ENCODE data around the gene SRPK3. TPM values are rescaled to one million over a fixed set of nuclear protein-coding genes. Genes with fewer than 3 reads are reported as not detected.

The SRPK3 gene
- total and polyA plus RNA-seq, 2 experiments from 2014 or later = 0.71 TPM; not detected in 1

- H3K27ac ChIP-seq = no peak overlapping the region
- H3K36me3 ChIP-seq = no peaks in the 10 kb centered on the region
- H3K9me3 ChIP-seq (ENCODE audit: low read depth) = no peaks in the 10 kb centered on the region
- no peak for TF ChIP-seq CTCF (IDR thresholded peaks at IDR 0.05; ENCODE audit: low read depth, low read length)
- no peak overlapping the region for H3K4me3 ChIP-seq
- H3K27me3 ChIP-seq = no peaks in the 10 kb centered on the region
- no peaks in the 10 kb centered on the region for H3K4me1 ChIP-seq (ENCODE audit: low read depth)
- DNase-seq (ENCODE audit: low read depth in 1 of 2, low spot score in 1 of 2) = no peak
Observed at GRCh38 chrX:153774576-153775292, 6.1 kb upstream of the SRPK3 start.

GRCh38 chrX:153775293-153776119 is 5.3 kb upstream of the SRPK3 start:
- H3K4me1 ChIP-seq (ENCODE audit: low read depth) = no peaks in the 10 kb centered on the region
- DNase-seq (ENCODE audit: low read depth in 1 of 2, low spot score in 1 of 2) = no peak
- H3K27me3 ChIP-seq = no peaks in the 10 kb centered on the region
- H3K4me3 ChIP-seq = no peak overlapping the region
- no peaks in the 10 kb centered on the region for H3K9me3 ChIP-seq (ENCODE audit: low read depth)
- H3K27ac ChIP-seq = no peak overlapping the region
- no peak for TF ChIP-seq CTCF (IDR thresholded peaks at IDR 0.05; ENCODE audit: low read depth, low read length)
- no peaks in the 10 kb centered on the region for H3K36me3 ChIP-seq

GRCh38 chrX:153776120-153776599 is 4.7 kb upstream of the SRPK3 start:
- H3K4me1 ChIP-seq (ENCODE audit: low read depth) = no peaks in the 10 kb centered on the region
- TF ChIP-seq CTCF (IDR thresholded peaks at IDR 0.05; ENCODE audit: low read depth, low read length) = no peak
- no peak overlapping the region for H3K4me3 ChIP-seq
- no peak for DNase-seq (ENCODE audit: low read depth in 1 of 2, low spot score in 1 of 2)
- H3K36me3 ChIP-seq = no peaks in the 10 kb centered on the region
- no peak overlapping the region for H3K27ac ChIP-seq
- no peaks in the 10 kb centered on the region for H3K27me3 ChIP-seq
- H3K9me3 ChIP-seq (ENCODE audit: low read depth) = no peaks in the 10 kb centered on the region

GRCh38 chrX:153776611-153777045 is 4.2 kb upstream of the SRPK3 start:
- Histone ChIP-seq H3K4me1 (ENCODE audit: low read depth) (no peaks in the 10 kb centered on the region), H3K9me3 (ENCODE audit: low read depth) (no peaks in the 10 kb centered on the region), H3K27ac (no peak overlapping the region), H3K36me3 (no peaks in the 10 kb centered on the region), H3K4me3 (no peak overlapping the region), H3K27me3 (no peaks in the 10 kb centered on the region)
- no peak for DNase-seq (ENCODE audit: low read depth in 1 of 2, low spot score in 1 of 2)
- no peak for TF ChIP-seq CTCF (IDR thresholded peaks at IDR 0.05; ENCODE audit: low read depth, low read length)

GRCh38 chrX:153777261-153778090 is 3.4 kb upstream of the SRPK3 start:
- Histone ChIP-seq H3K27ac (no peak overlapping the region), H3K4me3 (no peak overlapping the region), H3K27me3 (no peaks in the 10 kb centered on the region), H3K4me1 (ENCODE audit: low read depth) (no peaks in the 10 kb centered on the region), H3K9me3 (ENCODE audit: low read depth) (no peaks in the 10 kb centered on the region), H3K36me3 (no peaks in the 10 kb centered on the region)
- TF ChIP-seq CTCF (IDR thresholded peaks at IDR 0.05; ENCODE audit: low read depth, low read length) = no peak
- no peak for DNase-seq (ENCODE audit: low read depth in 1 of 2, low spot score in 1 of 2)
